T-helper 17 cell (primary cell): ENCODE data around the gene URM1. TPM values are rescaled to one million over a fixed set of nuclear protein-coding genes. Genes with fewer than 3 reads are reported as not detected.
A peak's percentile ranks its signal among the peaks of the same experiment; 100 is the strongest.

Experiments used
- ATAC-seq: fragments of 150-1000 bp; cut with Tn5 transposase; 2 replicates; pipeline ENCODE4 v1.10.0; 2021; ENCODE audit warnings: mild to moderate bottlenecking, moderate library complexity
- DNase-seq, 3 donors: peaks; one replicate each; pipeline versions ENCODE4 v3.0.0 to v3.0.0-alpha.2; 2020 to 2021
- H3K9me3 ChIP-seq: one replicate; pipeline ENCODE4 v1.7.0; 2013; ENCODE audit warnings: low read length, mild to moderate bottlenecking; ENCODE audit not compliant: control insufficient read depth, poor library complexity, severe bottlenecking
- H3K27ac Mint-ChIP-seq: one replicate; pipeline ENCODE4 v1.8.0; 2022; ENCODE audit warnings: mild to moderate bottlenecking, moderate library complexity, mixed read lengths
- H3K27me3 Mint-ChIP-seq: one replicate; pipeline ENCODE4 v1.8.0; 2022; ENCODE audit warnings: mixed read lengths
- H3K36me3 Mint-ChIP-seq: one replicate; pipeline ENCODE4 v1.8.0; 2022; ENCODE audit warnings: low read depth, mixed read lengths
- H3K4me1 Mint-ChIP-seq: one replicate; pipeline ENCODE4 v1.8.0; 2022; ENCODE audit warnings: mild to moderate bottlenecking, mixed read lengths
- H3K4me3 Mint-ChIP-seq: one replicate; pipeline ENCODE4 v1.8.0; 2022; ENCODE audit warnings: mild to moderate bottlenecking, moderate library complexity, mixed read lengths
- total RNA-seq, 4 donors: library from RNA in 2 of 4; stranded (reverse) in 2 of 4; gene quantifications; one replicate each; pipeline ENCODE4 v1.2.3 and lab custom pipeline; 2022 to 2026

Gene URM1
- total RNA-seq, 2 donors from 2014 or later = 29.5 to 43.3 TPM

- Mint-ChIP-seq H3K27ac (no peak overlapping the region), H3K27me3 (no peaks in the 10 kb centered on the region), H3K4me3 (peak overlapping the region; percentile 33), H3K36me3 (peaks cover 2% of the 10 kb centered on the region), H3K4me1 (peaks cover 8% of the 10 kb centered on the region)
- ATAC-seq (no peak), DNase-seq (no peak)
- H3K9me3 ChIP-seq = no peaks in the 10 kb centered on the region
Observed at GRCh38 chr9:128394379-128395168, 23.4 kb downstream of the URM1 start.

- Mint-ChIP-seq H3K4me1 (peaks cover 8% of the 10 kb centered on the region), H3K27me3 (no peaks in the 10 kb centered on the region), H3K27ac (no peak overlapping the region), H3K36me3 (peaks cover 2% of the 10 kb centered on the region), H3K4me3 (no peak overlapping the region)
- no peaks in the 10 kb centered on the region for H3K9me3 ChIP-seq
- ATAC-seq (peak; percentile 23), DNase-seq (no peak)
Observed at GRCh38 chr9:128396970-128397613, 25.9 kb downstream of the URM1 start.

- H3K9me3 ChIP-seq = no peaks in the 10 kb centered on the region
- no peak overlapping the region for H3K27ac Mint-ChIP-seq
- no peak overlapping the region for H3K4me3 Mint-ChIP-seq
- ATAC-seq (no peak), DNase-seq (no peak)
- H3K4me1 Mint-ChIP-seq = peaks cover 8% of the 10 kb centered on the region
- no peaks in the 10 kb centered on the region for H3K36me3 Mint-ChIP-seq
- no peaks in the 10 kb centered on the region for H3K27me3 Mint-ChIP-seq
Observed at GRCh38 chr9:128397831-128398230, 26.7 kb downstream of the URM1 start.

- Mint-ChIP-seq H3K27ac (no peak overlapping the region), H3K36me3 (no peaks in the 10 kb centered on the region), H3K4me3 (no peak overlapping the region), H3K4me1 (peaks cover 8% of the 10 kb centered on the region), H3K27me3 (no peaks in the 10 kb centered on the region)
- no peak for ATAC-seq
- DNase-seq = no peak
- H3K9me3 ChIP-seq = no peaks in the 10 kb centered on the region
Observed at GRCh38 chr9:128399861-128400260, 28.7 kb downstream of the URM1 start.

GRCh38 chr9:128404560-128404959, 33.4 kb downstream of the URM1 start:
- DNase-seq = no peak
- ATAC-seq = no peak
- H3K27ac Mint-ChIP-seq = no peak overlapping the region
- peaks cover 17% of the 10 kb centered on the region for H3K27me3 Mint-ChIP-seq
- no peaks in the 10 kb centered on the region for H3K9me3 ChIP-seq
- no peaks in the 10 kb centered on the region for H3K36me3 Mint-ChIP-seq
- H3K4me3 Mint-ChIP-seq = no peak overlapping the region
- H3K4me1 Mint-ChIP-seq = peaks cover 2% of the 10 kb centered on the region

GRCh38 chr9:128405077-128405779, 34.1 kb downstream of the URM1 start:
- Mint-ChIP-seq H3K4me3 (no peak overlapping the region), H3K36me3 (no peaks in the 10 kb centered on the region), H3K27ac (no peak overlapping the region), H3K27me3 (peaks cover 24% of the 10 kb centered on the region), H3K4me1 (peaks cover 2% of the 10 kb centered on the region)
- no peak for DNase-seq
- ATAC-seq = no peak
- H3K9me3 ChIP-seq = no peaks in the 10 kb centered on the region

- Mint-ChIP-seq H3K4me3 (no peak overlapping the region), H3K4me1 (peaks cover 2% of the 10 kb centered on the region)
- no peak for DNase-seq
Observed at GRCh38 chr9:128405780-128406171, 34.6 kb downstream of the URM1 start.

GRCh38 chr9:128406848-128407391, 35.7 kb downstream of the URM1 start:
- H3K4me3 Mint-ChIP-seq = no peak overlapping the region
- no peak for DNase-seq
- ATAC-seq = no peak
- H3K36me3 Mint-ChIP-seq = no peaks in the 10 kb centered on the region
- H3K27ac Mint-ChIP-seq = no peak overlapping the region
- peaks cover 2% of the 10 kb centered on the region for H3K4me1 Mint-ChIP-seq
- H3K27me3 Mint-ChIP-seq = peaks cover 32% of the 10 kb centered on the region
- no peaks in the 10 kb centered on the region for H3K9me3 ChIP-seq

More at GRCh38 chr9:128405780-128406171, 34.6 kb downstream of the URM1 start:
- Mint-ChIP-seq H3K27me3 (peaks cover 26% of the 10 kb centered on the region), H3K27ac (no peak overlapping the region), H3K36me3 (no peaks in the 10 kb centered on the region)
- no peaks in the 10 kb centered on the region for H3K9me3 ChIP-seq
- no peak for ATAC-seq

- DNase-seq (no peak), ATAC-seq (no peak)
- Mint-ChIP-seq H3K4me3 (no peak overlapping the region), H3K27me3 (peaks cover 37% of the 10 kb centered on the region), H3K27ac (no peak overlapping the region), H3K4me1 (peaks cover 4% of the 10 kb centered on the region), H3K36me3 (peaks cover 2% of the 10 kb centered on the region)
- H3K9me3 ChIP-seq = no peaks in the 10 kb centered on the region
Observed at GRCh38 chr9:128408963-128409431, 37.8 kb downstream of the URM1 start.

- no peak for DNase-seq
- peaks cover 42% of the 10 kb centered on the region for H3K27me3 Mint-ChIP-seq
Observed at GRCh38 chr9:128409450-128409849, 38.3 kb downstream of the URM1 start.

GRCh38 chr9:128409978-128410377, 38.8 kb downstream of the URM1 start:
- H3K36me3 Mint-ChIP-seq = peaks cover 6% of the 10 kb centered on the region
- DNase-seq (no peak), ATAC-seq (no peak)
- H3K4me3 Mint-ChIP-seq = no peak overlapping the region
- no peak overlapping the region for H3K27ac Mint-ChIP-seq
- H3K9me3 ChIP-seq = no peaks in the 10 kb centered on the region
- peaks cover 47% of the 10 kb centered on the region for H3K27me3 Mint-ChIP-seq
- peaks cover 4% of the 10 kb centered on the region for H3K4me1 Mint-ChIP-seq

More at GRCh38 chr9:128409450-128409849, 38.3 kb downstream of the URM1 start:
- H3K27ac Mint-ChIP-seq = no peak overlapping the region
- ATAC-seq = no peak
- no peaks in the 10 kb centered on the region for H3K9me3 ChIP-seq
- no peak overlapping the region for H3K4me3 Mint-ChIP-seq
- H3K4me1 Mint-ChIP-seq = peaks cover 4% of the 10 kb centered on the region
- peaks cover 3% of the 10 kb centered on the region for H3K36me3 Mint-ChIP-seq

- H3K27ac Mint-ChIP-seq = no peak overlapping the region
- no peaks in the 10 kb centered on the region for H3K9me3 ChIP-seq
- peaks cover 6% of the 10 kb centered on the region for H3K4me1 Mint-ChIP-seq
- H3K4me3 Mint-ChIP-seq = no peak overlapping the region
- ATAC-seq (no peak), DNase-seq (no peak)
- H3K27me3 Mint-ChIP-seq = peaks cover 62% of the 10 kb centered on the region
- peaks cover 10% of the 10 kb centered on the region for H3K36me3 Mint-ChIP-seq
Observed at GRCh38 chr9:128411364-128412119, 40.4 kb downstream of the URM1 start.
